Left kidney (tissue), 2 donors: ENCODE results near the gene MMP26. TPM values are rescaled to one million over a fixed set of nuclear protein-coding genes. Genes with fewer than 3 reads are reported as not detected.
"Not testable (repeated sequence)": the region's sequence is repeated elsewhere in the genome, so short reads cannot be mapped to it uniquely, and the experiment has no call there.

Experiments used
- DNase-seq: peaks from one replicate; pipeline ENCODE4 v3.0.0-alpha.2; 2013
- polyA plus RNA-seq: library from polyadenylated mRNA; unstranded; fragments of 120-200 nt; gene quantifications from one replicate; pipeline ENCODE4 v1.2.1, GENCODE V29; 2013; ENCODE audit not compliant: insufficient read length

Gene MMP26
- polyA plus RNA-seq, 1 donor: 0.27 TPM

DNA sequence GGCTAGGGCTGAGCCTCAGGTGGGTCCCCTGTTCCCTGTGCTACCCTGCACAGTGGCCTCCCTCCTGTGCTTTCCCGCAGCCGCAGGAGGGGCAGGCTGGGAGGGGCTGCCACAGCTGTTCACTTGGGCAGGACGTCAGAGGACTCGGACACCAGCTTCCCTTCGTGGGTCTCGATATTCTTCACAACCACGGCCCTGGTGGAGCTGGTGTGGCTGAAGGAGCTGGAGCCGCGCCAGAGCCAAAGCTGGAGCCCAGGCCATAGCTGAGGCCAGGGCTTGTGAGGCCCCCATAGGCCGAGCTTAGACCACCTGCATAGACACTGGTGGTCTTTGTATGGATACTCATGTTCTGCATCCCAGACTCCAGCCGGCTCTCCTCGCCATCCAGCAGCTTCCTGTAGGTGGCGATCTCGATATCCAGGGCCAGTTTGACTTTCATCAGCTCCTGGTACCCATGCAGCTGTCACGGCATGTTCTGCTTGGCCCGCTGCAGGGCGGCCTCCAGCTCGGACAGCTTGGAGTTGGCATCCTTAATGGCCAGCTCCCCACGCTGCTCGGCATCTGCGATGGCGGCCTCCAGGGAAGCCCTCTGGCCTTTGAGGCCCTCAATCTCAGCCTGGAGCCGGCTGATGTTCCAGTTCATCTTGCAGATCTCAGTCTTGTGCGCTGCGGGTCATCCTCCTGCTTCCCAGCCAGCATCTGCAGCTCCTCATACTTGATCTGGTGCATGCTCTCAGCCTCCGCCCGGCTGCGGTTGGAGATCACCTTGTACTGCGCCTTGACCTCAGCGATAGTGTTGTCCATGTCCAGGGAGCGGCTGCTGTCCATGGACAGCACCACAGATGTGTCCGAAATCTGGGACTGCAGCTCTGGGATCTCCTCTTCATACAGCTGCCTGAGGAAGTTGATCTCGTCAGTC, 18.3 kb downstream of the MMP26 start:
- DNase-seq: not testable (repeated sequence)

DNA sequence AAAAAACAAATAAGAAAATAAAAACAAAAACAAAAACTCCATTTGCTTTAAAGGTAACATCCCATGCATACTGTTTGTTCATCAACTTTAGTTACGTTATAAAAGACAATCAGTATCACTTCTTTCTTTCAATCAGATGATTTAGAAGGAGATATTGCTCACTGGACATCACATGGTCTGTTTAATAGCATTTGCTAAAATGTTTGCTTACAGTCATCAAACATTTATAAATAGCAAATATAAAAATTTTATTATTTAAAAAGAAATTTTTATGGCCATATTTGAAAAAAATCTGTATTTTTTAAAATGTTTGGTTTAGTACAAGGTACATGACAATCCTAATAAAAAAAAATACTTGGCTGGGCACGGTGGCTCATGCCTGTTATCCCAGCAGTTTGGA, 22.6 kb downstream of the MMP26 start:
- no peak for DNase-seq

DNA sequence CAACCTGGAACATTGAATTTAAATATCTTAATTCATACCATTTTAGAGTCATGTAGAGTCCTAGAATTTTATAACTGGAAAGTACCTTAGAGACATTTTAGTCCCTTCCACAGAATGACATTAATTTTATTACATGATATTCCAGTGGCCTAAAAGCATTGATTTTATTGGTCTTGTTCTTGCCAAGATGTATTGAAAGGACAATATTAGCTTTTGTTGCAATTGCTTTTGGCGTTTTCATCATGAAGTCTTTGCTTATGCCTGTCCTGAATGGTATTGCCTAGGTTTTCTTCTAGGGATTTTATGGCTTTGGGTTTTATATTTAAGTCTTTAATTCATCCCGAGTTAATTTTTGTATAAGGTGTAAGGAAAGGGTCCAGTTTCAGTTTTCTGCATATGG, 36.2 kb downstream of the MMP26 start:
- DNase-seq: no peak

DNA sequence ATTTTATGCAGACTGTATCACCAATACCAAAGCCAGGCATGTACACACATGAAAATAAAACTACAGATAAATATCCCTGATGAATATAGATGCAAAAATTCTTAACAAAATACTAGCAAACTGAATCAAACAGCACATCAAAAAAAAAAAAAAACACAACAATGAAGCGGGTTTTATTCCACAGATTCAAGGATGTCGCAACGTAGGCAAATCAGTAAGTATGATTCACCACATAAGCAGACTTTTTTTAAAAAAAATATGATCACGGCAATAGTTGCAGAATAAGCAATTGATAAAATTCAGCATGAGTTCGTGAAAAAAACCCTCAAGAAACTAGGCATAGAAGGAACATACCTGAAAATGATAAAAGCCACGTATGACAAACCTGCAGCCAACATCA, 43.9 kb downstream of the MMP26 start:
- DNase-seq: no peak

DNA sequence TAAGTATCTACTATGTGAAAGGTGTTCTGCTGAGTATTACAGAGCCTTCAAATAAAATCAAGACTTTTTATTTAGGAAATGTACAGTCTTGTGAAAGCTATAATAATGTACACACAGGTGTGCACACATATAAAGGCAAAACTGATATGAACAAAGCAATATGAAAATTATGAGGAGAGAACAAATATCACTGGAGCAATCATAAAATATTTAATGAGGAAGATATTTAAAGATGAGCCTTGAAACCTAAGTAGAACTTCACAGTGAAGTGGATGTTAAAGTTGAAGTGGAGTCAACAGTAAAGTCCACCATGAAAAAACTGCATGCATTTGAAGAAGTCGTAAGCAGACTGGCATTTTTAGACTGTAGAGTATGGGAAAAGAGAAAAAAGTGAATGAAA, 46.6 kb downstream of the MMP26 start:
- DNase-seq: no peak

Other genes with a start within 250 kb of the MMP26 start
- 0.25 TPM for gene OR52K1, start 222.1 kb upstream of the MMP26 start, polyA plus RNA-seq
- not detected for gene OR52M1, start 159.6 kb upstream of the MMP26 start, polyA plus RNA-seq
- 0.03 TPM for gene OR52I2, start 123.0 kb upstream of the MMP26 start, polyA plus RNA-seq
- gene OR52I1, start 110.7 kb upstream of the MMP26 start, polyA plus RNA-seq: not detected
- 25.4 TPM for gene TRIM68, start 96.6 kb upstream of the MMP26 start, polyA plus RNA-seq
- not detected for gene OR51D1, start 67.3 kb upstream of the MMP26 start, polyA plus RNA-seq
- 1.7 TPM for gene OR51E1, start 60.8 kb upstream of the MMP26 start, polyA plus RNA-seq
- 1.3 TPM for gene OR51E2, start 6.9 kb upstream of the MMP26 start, polyA plus RNA-seq
- not detected for gene OR51F1, start 65.2 kb downstream of the MMP26 start, polyA plus RNA-seq
- gene OR52R1, start 99.6 kb downstream of the MMP26 start, polyA plus RNA-seq: not detected
- not detected for gene OR51F2, start 116.5 kb downstream of the MMP26 start, polyA plus RNA-seq
- gene OR51S1, start 144.4 kb downstream of the MMP26 start, polyA plus RNA-seq: not detected
- gene OR51T1, start 177.1 kb downstream of the MMP26 start, polyA plus RNA-seq: not detected
- gene OR51A7, start 199.0 kb downstream of the MMP26 start, polyA plus RNA-seq: not detected
- not detected for gene OR51G2, start 214.6 kb downstream of the MMP26 start, polyA plus RNA-seq
- gene OR51G1, start 219.6 kb downstream of the MMP26 start, polyA plus RNA-seq: not detected
- gene OR51A4, start 242.8 kb downstream of the MMP26 start, polyA plus RNA-seq: not detected